NCI-H1417 (cell line): ENCODE measurements around the gene NDUFV3.
"Not testable (repeated sequence)": the region's sequence is repeated elsewhere in the genome, so short reads cannot be mapped to it uniquely, and the experiment has no call there.

Source experiments
- DNase-seq, 3 experiments: peaks; one replicate each; lab custom pipeline; 2025; lab: John Stamatoyannopoulos, UW

NDUFV3 gene

GRCh38 chr21:42936360-42936759 lies 43.3 kb downstream of the NDUFV3 start:
- DNase-seq = not testable (repeated sequence)

GRCh38 chr21:42937034-42937940 lies 44.2 kb downstream of the NDUFV3 start:
- not testable (repeated sequence) for DNase-seq

GRCh38 chr21:42937960-42938605 lies 45.0 kb downstream of the NDUFV3 start:
- no peak for DNase-seq

- not testable (repeated sequence) for DNase-seq
Observed at GRCh38 chr21:42938606-42938995, 45.5 kb downstream of the NDUFV3 start.

GRCh38 chr21:42939582-42940413 lies 46.7 kb downstream of the NDUFV3 start:
- no peak for DNase-seq

GRCh38 chr21:42941696-42942085 lies 48.6 kb downstream of the NDUFV3 start:
- no peak for DNase-seq

GRCh38 chr21:42942244-42942643 lies 49.1 kb downstream of the NDUFV3 start:
- DNase-seq = no peak

GRCh38 chr21:42949094-42949755 lies 56.1 kb downstream of the NDUFV3 start:
- DNase-seq = not testable (repeated sequence)

GRCh38 chr21:42951193-42951592 lies 58.1 kb downstream of the NDUFV3 start:
- not testable (repeated sequence) for DNase-seq

- DNase-seq = no peak
Observed at GRCh38 chr21:42956824-42957630, 63.9 kb downstream of the NDUFV3 start.

- DNase-seq = not testable (repeated sequence)
Observed at GRCh38 chr21:42958122-42958521, 65.0 kb downstream of the NDUFV3 start.

- DNase-seq = no peak
Observed at GRCh38 chr21:42959728-42960127, 66.6 kb downstream of the NDUFV3 start.

GRCh38 chr21:42962380-42963007 lies 69.4 kb downstream of the NDUFV3 start:
- no peak for DNase-seq
